Activated naive CD4-positive, alpha-beta T cell treated with Interleukin-2 at 50 U/mL for 16 hours (primary cell): ENCODE measurements around the gene ANXA7.
"Not testable (repeated sequence)": the region's sequence is repeated elsewhere in the genome, so short reads cannot be mapped to it uniquely, and the experiment has no call there.

ENCODE experiments used
- DNase-seq: peaks from one replicate; pipeline ENCODE4 v3.0.0-alpha.2; 2020

Gene ANXA7

DNA sequence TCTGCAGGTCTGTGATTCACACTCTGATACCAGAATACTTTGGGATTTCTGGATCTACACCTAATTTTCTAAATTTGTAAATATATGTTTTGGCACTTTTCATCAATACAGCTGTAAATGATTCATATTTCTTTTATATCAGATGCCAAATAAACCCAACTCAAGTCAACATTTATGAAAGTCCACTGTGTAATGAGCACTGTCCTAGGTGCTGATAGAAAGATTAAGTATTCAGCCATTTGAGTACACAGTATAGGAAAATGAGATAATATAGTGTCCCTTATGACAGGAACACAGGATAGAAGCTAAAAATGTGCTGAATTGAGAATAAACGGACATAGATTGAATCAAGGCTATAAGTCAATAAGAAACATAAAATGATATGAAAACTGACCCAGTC lies 6.4 kb downstream of the ANXA7 start:
- no peak for DNase-seq

DNA sequence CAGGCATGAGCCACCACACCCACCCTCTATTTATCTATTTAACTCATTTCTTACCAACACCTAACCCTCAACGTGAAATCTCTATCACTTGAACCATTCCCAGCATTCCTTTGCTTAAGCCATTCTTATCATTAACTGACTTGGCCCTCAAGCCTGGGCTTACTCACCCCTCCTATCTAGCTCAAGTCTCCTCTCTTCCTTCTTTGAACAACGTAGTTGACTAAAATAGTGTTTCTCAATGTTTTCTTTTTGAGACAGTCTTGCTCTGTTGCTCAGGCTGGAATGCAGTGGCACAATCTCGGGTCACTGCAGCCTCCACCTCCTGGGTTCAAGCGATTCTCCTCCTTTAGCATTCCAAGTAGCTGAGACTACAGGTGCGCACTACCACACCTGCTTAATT lies 7.0 kb downstream of the ANXA7 start:
- DNase-seq = no peak

DNA sequence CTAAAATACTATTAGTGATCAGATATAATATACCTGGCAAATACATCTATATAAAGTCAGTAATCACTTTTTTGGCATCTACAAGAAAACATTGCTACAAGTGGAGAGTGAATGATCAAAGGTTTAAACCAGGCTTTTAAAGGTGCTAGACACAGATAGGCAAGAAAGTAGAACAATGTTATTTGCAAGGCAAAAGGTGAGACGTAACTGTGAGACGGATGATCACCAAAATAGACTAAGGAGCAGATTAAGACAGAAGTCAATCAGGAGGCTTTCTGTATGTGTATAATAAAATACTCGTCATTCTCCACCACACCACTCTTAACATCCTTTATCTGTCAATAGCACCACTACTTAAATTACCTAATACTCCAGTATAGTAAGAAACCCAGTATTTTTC lies 8.3 kb downstream of the ANXA7 start:
- DNase-seq = no peak

DNA sequence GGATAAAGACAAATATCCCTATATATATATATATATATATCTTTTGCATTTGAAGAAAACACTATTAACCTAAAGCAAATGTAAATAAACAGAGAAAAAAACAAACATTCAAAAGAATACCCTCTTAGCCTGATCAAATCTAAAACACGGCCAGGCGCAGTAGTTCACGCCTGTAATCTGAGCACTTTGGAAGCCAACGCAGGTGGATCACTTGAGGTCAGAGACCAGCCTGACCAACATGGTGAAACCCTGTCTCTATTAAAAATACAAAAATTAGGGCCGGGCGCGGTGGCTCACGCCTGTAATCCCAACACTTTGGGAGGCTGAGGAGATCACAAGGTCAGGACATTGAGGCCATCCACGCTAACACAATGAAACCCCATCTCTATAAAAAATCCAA lies 9.2 kb downstream of the ANXA7 start:
- no peak for DNase-seq

DNA sequence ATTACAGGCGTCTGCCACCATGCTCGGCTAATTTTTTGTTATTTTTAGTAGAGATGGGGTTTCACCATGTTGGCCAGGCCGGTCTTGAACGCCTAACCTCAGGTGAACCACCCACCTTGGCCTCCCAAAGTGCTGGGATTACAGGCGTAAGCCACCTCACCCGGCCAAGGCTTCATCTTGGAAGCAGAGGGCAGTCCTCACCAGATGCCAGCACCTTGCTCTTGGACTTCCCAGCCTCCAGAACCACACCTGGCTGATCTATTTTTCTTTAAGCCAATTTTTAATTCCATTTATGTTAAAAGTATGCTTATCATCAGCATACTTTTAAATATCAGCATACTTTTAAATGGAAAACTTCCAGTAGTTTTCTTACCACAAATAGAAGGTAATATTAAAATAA lies 12.2 kb downstream of the ANXA7 start:
- no peak for DNase-seq

DNA sequence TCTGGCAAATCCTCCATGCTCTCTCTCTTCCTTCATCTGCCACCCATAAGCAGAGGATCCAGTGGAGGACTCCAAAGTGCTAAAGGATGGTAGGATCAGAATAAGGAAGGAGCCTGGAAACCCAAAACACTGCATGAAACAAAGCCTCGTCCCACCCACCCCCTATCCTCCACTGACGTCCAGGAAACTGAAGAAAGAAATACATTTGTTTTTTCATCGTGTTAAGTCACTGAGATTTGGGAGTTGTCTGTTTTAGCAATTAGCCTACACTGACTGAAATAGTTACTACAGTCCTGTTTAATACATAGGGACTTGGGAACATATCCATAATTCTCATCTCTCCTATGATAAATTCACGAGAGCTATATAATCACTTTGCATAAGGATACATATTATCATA lies 14.8 kb downstream of the ANXA7 start:
- no peak for DNase-seq

DNA sequence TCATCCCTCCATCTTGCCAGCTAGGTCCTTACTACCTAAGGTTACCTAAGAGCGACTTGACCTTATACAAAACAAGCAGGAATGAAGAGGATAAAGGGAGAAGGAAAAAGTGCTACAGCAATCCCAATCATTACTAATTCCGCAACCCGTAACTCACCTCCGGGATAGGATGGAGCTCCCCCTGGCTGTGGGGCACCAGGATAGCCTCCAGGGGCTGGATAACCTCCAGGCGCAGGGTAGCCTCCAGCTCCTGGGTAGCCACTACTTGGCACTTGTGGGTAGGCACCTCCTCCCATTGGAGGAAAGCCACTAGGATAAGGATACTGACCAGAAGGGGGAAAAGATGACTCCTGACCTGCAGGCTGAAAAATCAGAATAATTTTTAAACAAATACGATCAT lies 15.8 kb downstream of the ANXA7 start:
- DNase-seq = no peak

DNA sequence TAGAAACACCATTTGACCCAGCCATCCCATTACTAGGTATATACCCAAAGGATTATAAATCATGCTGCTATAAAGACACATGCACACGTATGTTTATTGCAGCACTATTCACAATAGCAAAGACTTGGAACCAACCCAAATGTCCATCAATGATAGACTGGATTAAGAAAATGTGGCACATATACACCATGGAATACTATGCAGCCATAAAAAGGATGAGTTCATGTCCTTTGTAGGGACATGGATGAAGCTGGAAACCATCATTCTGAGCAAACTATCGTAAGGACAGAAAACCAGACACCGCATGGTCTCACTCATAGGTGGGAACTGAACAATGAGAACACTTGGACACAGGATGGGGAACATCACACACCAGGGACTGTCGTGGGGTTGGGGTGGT lies 19.5 kb downstream of the ANXA7 start:
- not testable (repeated sequence) for DNase-seq

DNA sequence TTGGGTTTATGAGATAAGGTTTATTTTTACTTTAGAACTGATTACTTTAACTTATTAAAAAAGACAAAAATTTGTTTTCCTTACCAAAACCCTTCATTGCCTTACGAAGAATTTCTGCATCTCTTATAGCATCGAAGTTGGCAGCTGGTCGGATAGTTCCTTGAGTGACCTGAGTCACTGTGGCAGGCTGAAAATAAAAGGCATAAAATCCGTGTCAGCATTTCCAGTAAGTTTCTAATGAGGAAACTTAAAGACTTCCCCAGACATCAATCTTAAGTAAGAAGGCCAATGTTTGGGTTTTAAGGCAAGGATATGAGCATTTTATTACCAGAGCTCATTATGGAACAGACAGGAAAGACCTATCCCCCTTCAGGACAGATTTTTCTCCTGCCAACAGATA lies 25.6 kb downstream of the ANXA7 start:
- no peak for DNase-seq

DNA sequence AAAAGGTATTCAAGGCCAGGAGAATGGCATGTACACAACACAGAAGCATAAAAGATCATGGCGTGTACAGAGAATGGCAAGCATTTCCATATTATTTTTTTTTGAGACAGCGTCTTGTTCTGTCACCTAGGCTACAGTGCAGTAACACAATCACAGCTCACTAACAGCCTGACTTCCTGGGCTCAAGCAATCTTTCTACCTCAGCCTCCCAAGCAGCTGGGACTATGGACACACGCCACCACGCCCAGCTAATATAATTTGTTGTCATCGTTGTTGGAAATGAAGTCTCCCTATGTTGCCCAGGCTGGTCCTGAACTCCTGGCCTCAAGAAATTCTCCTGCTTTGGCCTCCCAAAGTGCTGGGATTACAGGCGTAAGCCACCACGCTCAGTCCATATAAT lies 27.3 kb downstream of the ANXA7 start:
- no peak for DNase-seq

DNA sequence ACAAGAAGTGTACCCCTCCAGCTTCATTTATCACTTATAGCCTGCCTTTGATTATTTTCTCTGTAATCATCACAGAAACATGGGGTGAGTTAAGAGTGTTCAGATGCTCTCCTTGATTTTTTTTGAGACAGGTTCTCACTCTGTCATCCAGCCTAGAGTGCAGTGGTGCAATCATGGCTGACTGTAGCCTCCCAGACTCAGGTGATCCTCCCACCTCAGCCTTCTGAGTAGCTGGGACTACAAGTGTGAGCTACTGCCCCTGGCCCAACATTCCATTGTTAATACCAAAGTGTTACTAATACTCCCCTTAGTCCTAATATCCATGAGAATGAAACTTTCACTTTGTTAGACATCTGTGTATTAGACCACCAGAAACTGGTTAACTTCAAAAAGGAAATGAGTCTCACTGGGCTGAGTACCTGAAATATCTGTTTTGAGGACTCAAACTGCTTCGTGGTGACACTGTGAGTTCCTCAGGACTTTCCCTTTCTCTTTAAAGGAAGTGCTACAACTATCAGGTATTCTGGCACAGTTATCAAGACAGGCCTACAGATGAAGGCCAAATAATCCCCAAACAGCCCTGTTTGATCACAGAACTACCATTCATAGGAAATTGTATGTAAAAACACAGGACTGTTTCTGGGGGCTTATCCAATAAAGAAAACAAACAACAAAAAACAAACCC lies 34.7 kb downstream of the ANXA7 start:
- no peak for DNase-seq

DNA sequence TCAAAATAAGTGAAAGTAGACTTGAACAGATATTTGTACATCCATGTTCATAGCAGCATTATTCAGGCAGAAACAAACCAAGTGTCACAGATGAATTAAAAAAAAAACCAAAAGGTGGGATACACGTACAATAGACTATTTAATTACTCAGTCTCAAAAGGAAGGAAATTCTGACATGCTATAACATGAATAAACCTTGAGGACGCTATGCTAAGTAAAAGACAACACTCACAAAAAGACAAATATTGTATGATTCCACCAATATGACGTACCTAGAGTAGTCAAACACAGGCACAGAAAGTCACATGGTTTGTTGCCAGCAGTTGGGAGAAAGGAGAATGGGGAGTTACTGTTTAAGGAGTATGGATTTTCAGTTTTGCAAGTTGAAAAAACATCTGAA lies 37.2 kb downstream of the ANXA7 start:
- DNase-seq = no peak

DNA sequence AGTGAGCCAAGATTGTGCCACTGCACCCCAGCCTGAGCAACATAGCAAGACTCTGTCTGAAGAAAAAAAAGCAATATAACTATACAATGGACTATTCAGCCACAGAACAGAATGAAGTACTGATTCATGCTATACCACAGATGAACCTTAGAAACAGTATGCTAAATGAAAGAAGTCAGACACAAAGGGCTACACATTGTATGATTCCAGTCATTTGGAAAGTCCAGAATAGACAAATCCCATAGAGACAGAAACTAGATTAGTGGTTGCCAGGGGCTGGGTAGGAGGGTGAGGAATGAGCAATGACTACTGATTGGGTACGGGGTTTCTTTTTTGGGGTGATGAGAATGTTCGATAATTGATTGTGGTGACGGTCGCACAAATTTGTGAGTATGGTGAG lies 45.6 kb downstream of the ANXA7 start:
- DNase-seq = peak; percentile 7

DNA sequence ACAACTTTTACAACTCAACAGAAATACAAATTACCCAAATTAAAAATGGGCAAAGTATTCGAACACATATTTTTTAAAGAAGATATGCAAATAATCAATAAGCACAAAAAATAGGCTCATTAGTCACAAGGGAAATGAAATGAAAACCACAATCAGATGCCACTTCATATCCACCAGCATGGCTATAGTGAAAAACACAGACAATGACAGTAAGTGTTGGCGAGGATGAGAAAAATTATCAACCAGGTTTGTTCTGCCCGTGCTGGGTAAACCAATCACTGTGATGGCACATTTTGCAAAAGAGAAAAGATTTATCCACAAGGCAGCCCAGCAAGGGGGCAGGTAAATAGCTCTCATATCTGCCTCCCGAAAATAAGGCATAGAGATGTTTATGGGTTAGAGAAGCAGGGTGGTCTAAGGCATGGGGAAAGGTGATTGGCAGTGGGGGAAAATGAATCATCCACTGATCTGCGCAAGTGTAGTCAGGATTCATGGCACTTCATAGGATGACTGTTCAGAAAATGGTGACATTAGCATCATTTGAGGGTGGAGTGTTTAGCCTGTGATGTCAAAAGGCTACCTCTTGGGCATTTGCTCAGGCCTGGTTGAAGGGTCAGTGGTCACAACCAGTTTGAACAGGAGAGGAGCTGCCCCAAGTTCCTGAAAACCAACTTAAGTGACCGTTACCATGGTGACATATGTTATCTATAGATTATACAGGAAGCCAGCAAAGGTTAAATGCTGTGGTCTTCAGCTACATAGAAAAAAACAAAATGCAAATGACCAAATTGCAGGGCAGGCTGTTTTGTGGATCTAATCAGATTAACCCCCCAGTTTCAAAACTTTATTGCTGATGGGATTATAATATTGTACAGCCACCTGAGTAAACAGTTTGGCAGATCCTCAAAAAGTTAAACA lies 47.2 kb downstream of the ANXA7 start:
- DNase-seq = no peak

DNA sequence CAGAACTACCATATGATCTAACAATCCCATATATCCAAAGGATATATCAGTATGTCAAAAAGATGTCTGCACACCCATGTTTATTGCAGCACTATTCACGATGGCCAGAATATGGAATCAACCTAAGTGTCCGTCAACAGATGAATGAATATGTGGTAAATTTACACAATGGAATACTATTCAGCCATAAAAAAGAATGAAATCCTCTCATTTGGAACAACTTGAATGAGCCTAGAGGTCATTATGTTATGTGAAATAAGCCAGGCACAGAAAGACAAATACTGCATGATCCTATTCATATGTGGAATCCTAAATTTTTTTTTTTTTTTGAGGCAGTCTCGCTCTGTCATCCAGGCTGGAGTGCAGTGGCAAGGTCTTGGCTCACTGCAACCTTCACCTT lies 48.9 kb downstream of the ANXA7 start:
- DNase-seq = no peak

DNA sequence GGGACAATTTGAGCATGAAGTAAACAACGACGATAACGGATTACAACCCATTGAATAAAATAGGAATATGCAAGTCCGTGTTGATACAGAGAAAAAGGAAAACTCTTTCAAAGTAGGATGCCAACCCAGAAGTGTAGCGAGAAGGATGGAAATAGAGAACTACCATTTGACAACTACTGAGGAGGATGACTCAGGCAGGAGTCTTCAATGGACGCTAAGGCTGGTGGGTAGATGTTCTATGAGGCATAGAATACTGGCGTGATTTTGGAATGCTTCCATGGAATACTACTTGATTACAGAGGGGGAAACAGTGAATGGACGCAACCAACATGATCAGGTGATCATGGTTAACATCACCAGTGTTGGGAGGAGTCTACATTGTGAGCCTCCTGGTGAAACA lies 54.4 kb downstream of the ANXA7 start:
- no peak for DNase-seq

DNA sequence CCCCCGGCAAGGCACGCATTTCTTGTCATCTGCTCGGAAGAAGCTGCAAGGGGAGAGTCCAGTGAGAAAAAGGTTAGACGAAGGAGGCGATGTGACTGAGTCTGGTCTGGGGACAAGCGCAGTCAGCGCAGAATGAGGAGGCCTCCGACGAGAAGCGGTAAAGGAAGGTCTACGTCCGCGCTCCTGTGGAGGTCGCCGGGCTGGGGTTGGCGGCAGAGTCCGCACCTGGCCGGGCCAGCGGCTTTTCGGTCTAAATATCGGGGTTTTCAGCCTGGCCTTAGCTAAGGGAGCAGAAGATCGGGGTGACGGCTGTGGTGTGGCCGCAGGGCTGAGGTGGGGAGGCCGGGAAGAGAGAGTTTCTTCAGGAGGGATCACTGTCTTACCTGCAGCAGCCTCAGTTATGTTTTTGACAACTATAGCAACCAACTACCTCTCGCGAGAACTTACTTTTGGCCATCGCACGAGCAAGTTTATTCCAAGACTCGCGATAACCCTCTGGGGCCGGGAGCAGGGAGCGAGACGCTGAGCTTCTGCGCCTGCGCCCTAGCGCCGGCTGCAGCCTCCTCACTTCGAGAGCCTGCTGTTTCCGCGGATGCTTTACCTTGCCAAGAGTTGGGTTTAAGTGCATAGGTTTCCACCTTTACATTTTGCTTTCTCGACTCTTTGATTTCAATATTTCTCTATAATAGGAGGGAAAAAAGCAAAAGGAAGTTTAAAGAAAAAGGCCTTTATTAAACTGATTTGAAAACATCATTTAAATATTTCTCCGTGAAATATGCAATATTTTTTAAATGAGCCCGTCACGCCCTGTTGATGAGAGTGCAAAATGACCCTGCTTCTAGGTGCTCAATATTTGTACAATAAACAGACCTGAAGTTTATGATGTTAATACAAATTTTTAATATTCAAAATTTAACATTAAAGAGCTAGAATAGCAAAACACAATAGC lies 55.3 kb downstream of the ANXA7 start, which contains the start of gene CFAP70:
Gene CFAP70 (minus strand): TSS at position 534 of the 949 bp plus-strand sequence. CDS start 4,068 bp downstream, outside the sequence.
- DNase-seq = peak; percentile 91

DNA sequence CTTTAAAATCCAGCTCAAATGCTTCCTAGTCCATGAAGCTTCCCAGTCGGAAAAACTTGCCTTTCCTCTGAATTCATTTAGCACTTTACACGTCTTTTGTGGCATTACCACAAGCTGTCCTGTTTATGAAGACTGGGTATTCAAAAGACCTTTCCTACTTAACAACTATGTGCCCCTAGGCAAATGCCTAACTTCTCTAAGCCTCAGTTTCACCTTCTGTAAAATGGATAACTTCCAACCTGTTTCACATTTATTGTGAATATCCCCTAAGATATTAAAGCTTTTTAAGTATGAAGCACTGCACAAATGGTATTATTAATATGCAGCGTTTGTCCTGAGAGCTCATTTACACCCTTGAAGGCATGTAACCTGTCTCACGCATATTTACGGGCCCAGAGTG lies 56.0 kb downstream of the ANXA7 start:
- DNase-seq = no peak

DNA sequence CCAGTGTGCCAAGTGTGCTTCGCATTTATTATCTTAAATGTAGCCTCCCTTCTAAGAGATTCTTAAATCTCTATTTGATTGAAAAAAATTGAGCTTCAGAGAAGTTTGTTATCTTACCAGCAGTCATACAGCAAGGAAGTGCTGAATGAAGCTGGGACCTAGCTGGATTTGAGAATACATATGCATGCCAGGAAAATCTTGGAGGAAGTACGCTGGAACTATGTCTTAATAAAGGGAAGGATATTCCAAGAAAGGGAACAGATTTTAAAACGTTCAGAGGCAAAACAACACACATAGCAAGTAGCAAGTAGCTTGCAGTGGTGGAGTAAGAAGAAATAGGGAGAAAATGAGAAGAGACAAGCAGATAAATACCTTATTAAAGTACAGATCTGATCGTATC lies 56.7 kb downstream of the ANXA7 start:
- DNase-seq = no peak

DNA sequence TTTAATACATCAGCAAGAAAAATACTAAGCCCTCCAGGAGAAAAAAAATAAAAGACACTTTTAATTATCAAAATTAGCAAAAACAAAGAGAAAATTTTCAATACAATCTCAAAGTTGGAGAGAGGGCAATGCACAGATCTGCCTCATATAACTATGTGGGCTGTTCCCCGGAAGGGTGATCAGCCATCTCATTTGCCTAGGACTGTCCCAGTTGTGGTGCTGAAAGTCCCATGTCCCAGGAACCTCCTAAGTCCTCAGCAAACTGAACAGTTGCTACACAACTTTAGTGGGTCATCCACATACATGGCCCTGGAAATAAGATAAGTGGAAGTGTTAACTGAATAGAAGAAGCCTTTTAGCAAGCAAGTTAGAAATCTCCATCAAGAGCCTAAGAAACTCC lies 69.6 kb downstream of the ANXA7 start:
- DNase-seq = no peak

DNA sequence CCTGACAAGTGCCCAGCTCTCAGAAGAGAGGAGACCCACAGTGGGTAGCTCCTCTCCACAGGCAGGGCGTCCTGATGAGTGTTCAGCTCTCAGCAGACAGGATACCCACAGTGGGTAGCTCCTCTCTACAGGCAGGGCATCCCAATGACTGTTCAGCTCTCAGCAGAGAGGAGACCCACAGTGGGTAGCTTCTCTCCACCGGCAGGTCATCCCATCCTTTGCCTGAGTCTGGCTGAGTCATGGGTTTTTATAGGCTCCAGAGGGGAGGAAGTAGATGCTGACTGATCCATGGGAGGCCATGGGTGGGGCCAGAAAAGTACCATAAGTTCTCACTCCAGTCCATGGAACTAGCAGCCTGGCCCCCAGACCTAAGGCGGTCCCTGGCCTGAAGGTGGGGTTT lies 73.7 kb downstream of the ANXA7 start:
- DNase-seq = no peak

DNA sequence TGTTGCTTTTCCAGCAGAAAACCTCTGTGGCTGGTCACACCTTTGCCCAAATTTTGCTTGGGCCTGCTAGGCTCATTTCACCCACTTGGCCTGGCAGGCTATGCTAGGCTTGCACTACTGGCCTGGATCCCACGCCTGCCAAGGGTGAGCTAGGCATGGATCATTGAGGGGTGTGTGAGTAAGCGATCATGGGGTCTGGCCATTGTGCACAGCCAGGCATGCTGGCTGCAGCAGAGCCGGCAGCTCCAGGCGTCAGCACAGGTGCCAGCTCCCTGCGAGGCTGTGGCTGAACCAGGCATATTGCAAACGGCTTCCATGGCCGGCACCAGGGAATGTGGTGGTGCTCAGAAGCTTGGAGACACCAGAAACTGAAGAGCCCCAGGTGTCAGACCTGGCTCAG lies 74.4 kb downstream of the ANXA7 start:
- DNase-seq = no peak

DNA sequence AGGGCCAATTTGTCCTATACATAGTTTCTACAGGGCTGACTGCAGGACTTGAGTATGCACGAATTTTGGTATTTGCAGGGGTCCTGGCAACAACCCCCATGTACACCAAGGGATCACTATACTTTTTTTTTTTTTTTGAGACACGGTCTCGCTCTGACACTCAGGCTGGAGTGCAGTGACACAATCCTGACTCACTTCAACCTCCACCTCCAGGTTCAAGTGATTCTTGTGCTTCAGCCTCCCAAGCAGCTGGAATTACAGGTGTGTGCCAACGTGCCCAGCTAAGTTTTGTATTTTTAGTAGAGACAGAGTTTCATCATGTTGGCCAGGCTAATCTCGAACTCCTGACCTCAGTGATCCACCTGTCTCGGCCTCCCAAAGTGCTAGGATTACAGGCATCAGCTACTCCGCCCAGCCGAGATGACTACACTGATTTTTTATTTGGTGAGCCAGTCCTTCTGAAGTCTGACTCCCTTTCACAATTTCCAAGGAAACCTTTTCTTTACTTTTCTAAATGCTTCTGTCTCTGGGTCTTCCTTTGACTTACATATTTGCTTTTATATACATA lies 75.0 kb downstream of the ANXA7 start:
- no peak for DNase-seq
